HG03432 (cell line): ENCODE results near the gene HSFX2.
"Not testable (repeated sequence)": the region's sequence is repeated elsewhere in the genome, so short reads cannot be mapped to it uniquely, and the experiment has no call there.

Source experiments
- ATAC-seq: cut with Tn5 transposase; IDR thresholded peaks from one replicate; pipeline ENCODE4 v1.9.1; 2021; ENCODE audit warnings: mild to moderate bottlenecking, moderate library complexity; ENCODE audit not compliant: unreplicated experiment

The HSFX2 gene

DNA sequence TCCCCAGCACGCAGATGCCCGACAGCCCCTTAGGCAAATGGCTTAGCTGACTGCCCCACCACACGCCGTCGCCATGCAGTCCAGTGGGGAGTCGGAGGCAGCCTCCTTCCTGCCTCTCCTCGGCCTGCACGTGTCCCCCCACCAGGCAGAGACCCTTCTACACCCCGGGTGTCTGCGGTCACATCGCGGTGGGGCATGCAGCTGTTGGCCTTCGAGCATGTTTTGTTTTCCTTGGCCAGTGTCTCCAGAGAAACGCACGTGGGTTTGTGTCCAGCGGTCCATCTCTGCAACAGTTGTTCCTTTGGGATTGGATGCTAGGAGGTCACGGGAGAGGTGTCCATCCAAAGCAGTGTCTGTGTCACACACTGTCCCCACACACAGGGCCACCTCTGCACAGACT is at the start of gene HSFX2:
Gene HSFX2, minus strand, starts transcription at position 101 of the 400 bp plus-strand sequence. CDS start 614 bp downstream, outside the sequence.
- not testable (repeated sequence) for ATAC-seq

DNA sequence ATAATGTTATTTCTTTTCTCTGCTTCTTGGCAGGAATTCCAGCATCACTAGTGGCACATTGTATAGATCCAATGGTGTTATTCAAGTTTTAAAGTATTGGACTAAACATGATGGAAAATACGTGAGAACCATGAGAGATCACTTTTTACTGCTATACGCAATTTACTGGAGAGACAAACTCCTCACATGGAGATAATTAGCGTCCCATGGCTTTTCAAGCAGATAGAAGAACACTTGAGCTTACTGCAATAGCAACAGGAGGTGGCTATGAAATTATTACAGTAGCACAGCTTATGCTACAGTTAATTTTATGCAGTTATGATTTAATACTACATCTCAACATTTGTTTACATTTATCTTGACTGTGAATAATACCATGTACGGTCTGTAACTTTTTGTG is 48.4 kb upstream of the HSFX2 start:
- no peak for ATAC-seq

GRCh38 chrX:149641835-149642234 is 46.7 kb upstream of the HSFX2 start:
- no peak for ATAC-seq

DNA sequence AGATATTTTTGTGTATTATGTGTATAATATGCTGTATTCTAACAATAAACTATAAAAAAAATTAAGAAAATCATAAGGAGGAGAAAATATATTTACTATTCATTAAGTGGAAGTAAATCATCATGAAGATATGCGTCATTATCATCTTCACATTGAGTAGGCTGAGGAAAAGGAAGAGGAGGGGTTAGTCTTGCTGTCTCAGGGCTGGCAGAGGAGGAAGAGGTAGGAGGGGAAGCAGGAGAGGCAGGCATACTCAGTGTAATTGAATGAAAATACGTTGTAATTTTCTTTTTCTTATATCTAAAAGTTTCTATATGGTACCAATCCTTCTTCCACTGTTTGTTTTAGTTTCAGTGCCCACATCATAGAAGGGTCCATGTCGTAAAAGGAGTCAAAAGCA is 46.3 kb upstream of the HSFX2 start:
- no peak for ATAC-seq

DNA sequence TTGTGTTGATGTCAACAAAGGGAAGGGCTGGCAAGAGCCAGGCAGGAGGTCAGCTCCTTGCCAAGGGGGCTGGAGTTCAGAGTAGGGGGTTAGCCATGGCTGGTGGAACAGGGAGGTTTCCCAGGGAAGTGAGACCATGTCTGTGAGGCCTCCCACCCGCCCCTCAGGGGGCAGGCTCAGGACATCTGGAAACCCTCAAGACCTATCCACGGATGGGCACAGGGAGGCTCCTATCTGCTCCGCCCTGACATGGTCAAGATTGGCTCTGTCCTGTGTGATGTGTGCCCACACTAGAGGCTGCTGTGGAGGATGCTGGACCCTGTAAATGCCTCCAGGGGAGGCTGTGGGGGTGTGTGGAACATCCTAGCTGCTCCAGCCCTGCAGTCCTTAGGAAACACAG is 44.5 kb upstream of the HSFX2 start:
- no peak for ATAC-seq

GRCh38 chrX:149638860-149639259 is 43.7 kb upstream of the HSFX2 start:
- no peak for ATAC-seq

DNA sequence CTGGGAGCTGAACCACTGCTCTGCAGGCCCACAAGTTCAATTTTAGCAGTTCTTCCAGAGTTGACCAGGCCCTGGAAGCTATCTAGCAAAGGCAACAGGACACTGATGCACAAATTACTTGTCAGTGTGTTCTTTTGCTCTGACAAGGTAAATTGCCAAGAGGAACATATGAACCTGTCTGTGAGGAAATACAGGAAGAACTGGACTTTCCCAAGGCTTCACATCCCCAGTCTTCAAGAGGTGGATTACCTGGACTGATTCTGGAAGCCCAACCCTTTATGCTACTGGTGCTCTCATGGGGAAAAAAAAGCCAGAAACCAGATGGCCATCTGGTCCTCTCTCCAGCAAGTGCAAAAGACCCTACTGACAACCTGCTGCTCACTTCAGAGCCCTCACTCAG is 38.4 kb upstream of the HSFX2 start:
- ATAC-seq, result no peak

DNA sequence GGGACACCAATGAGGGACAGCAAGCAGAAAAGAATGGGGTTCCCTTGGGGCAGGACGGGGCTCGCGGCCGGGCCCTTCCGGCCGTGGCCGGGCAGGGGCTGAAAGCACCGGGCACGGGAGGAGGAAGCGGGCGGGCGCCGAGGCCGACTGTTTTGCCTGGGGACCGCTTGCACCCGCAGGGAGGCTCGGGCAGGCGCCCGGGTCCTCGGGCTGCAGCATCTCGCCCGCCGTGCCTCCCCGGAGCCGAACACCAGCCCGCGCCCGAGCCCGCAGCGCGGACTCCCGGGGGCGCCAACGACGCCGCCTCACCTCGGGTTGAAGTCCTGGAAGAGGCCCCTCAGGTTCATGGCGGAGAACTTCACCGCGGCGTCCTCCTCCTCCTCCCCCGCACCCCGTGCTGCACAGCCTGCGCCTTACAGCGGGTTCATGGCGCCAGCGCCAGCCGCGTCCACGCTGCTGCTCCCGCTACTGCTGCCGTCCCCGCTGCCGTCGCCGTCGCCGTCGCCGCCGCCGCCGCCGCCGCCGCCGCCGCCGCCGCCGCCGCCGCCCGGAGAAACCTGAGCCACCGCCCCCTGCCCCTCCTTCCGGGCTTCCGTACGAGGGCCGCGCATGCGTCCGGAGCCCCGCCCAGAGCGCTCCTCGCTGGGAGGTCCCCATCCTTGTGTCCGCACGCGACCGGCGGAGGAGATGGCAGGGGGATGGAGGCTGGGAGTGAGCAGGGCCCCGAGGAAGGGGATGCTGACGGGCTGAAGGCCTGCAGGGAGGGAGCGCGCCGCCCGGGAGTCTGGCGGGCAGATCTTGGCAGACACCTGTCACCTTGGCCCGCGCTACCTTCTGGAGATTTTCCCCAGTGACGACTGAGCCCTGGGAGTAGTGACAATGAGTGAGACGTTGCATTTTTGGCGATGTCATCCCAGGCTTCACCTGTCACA is 36.4 kb upstream of the HSFX2 start, which contains the start of gene TMEM185A:
Gene TMEM185A, minus strand, starts transcription at position 559 of the 932 bp plus-strand sequence. Its CDS starts 212 bp downstream, at position 347.
- ATAC-seq, result peak; percentile 95

DNA sequence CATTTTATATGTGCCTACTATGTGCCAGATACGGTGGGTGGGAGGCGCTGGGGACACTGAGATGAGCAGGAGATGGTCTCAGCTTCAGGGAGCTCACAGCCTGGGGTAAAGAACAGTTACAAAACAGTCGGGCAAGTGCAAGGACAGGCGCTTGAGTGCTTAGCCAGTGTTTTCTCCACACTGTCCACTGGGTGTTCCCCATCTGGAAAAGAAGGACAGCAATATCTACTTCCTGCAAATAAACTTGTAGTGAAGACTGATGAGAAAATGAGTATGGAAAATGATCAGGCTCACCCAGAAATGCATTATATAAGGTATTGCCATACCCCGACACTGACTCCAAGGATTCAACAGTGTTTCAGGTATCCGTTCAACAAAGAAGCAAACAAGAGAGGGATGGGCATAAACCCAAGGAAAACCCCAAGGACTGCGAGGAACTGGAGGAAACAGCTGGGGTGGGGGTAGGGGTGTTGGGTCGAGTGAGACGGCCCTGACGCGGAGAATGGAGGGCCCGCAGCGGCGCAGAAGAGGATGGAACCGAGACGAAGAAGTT is 35.6 kb upstream of the HSFX2 start:
- no peak for ATAC-seq

DNA sequence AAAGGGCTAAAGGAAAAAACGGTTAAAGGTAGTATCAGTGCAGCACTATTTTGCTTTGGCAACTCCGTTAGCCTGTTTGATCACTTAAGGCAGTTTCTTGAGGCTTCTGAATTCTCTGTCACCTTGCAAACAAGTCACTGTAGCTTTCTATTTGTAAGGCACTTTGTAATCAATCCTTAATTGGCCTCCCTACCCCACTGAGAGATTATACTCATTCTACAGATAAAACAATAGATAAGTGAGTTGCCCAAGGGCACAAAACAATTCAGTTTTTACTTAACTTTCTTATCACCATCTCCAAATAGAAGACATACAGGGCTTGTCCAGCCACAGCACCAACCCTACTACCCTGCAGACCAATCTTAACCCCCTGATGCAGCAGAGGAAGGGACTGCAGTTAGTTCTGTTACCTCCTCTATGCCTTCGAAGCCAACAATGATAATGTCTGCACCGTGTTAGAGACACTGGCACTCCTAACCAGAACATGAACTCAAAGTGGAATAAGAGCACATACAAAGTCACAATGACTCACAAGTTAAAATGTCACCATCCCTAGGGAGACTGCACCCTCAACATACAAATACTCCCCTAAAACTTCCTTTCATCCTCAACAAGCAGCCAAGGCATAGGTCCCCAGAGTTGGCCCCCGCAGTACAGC is 34.7 kb upstream of the HSFX2 start:
- ATAC-seq, result no peak

DNA sequence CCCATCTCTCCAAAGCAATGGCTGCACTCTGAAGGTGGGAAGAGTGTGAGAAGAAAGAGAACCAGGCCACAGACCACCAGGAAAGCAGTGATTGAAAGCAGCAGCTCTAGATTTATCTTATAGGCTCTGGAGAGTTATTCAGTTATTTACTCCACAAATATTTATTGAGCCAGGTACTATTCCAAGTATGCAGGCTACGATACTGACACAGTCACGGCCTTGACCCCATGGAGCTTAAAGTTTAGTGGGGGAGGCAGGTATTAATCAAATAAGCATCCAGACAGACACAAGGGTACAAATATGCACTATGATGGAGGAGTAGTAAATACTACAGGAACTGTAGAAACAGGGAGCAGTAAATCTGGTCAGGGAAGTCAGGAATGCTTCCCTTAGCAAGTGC is 33.7 kb upstream of the HSFX2 start:
- no peak for ATAC-seq

GRCh38 chrX:149628280-149628679 is 33.2 kb upstream of the HSFX2 start:
- no peak for ATAC-seq

DNA sequence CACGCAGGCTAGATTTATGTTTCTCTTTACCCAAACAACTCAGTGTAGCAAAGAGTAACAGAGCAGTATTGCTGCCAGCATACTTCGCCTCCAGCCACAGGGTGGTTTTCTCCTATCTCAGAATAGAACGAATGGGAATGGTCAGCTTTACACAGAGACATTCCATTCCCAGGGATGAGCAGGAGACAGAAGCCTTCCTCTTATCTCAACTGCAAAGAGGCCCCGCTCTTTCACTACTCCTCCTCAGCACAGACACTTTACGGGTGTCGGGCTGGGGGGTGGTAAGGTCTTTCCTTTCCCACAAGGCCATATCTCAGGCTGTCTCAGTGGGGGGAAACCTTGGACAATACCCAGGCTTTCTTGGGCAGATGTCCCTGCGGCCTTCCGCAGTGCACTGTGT is 31.7 kb upstream of the HSFX2 start:
- not testable (repeated sequence) for ATAC-seq

DNA sequence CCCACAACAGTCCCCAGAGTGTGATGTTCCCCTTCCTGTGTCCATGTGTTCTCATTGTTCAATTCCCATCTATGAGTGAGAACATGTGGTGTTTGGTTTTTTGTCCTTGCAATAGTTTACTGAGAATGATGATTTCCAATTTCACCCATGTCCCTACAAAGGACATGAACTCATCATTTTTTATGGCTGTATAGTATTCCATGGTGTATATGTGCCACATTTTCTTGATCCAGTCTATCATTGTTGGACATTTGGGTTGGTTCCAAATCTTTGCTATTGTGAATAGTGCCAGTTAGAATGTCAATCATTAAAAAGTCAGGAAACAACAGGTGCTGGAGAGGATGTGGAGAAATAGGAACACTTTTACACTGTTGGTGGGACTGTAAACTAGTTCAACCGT is 24.5 kb upstream of the HSFX2 start:
- not testable (repeated sequence) for ATAC-seq

DNA sequence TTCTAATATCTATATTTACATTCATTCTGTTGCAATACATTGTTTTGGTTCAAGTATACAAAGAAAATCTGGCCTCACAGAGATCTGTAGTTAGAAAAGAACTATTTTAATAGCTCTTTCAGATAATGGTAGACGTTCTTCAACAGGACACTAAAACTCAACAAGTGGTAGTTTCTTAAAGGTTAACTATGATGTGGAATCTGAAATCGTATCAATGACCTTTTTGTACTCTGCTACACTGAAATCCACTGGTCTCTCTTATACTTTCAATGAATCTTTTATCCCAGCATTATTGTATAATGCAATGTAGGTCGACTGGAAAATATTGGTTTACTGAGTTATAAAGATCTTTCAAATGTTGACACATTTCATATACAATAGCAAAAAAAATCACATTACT is 23.8 kb upstream of the HSFX2 start:
- ATAC-seq, result no peak

DNA sequence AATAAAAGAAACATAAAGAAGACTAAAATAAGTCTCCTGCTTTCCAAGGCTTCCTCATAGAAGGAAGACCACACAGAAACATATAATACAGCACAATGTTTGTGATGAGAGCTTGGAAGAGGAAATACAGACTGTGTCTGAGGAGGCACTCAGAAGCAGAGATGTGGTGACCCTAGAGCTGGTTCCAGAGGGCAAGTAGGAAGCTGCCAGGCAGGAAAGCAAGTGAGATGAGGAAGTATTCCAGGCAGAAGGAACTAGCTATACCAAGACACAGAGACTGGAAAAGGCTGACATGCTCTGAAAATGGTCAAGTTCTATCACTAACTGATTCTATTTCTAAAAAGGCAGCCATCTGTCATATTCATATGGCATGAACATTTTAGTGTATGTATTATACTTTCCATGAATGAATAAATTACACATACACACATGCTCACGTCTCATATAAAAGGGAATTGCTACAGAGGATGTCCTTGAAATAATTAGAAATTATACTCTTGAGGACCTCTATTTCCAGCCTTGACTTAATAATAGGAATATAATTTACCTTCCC is 16.6 kb upstream of the HSFX2 start:
- no peak for ATAC-seq

- no peak for ATAC-seq
These were observed 15.4 kb upstream of the HSFX2 start for GRCh38 chrX:149610511-149610910.

DNA sequence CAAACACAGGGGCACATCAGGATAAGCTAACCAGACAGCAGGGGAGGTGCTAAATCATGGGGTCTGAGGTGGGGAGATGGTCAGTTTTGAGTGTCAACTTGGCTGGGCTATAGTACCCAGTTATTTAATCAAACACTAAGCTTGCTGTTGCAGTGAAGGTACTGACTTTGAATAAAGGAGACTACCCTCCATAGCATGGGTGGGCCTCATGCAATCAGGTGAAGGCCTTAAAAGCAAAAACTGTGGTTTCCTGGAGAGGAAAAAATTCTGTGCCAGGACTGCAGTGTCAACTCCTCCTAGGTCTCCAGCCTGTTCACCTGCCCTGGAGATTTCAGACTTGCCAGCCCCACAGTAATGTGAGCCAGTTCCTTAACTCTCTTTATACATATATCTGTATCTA is 12.6 kb upstream of the HSFX2 start:
- no peak for ATAC-seq

DNA sequence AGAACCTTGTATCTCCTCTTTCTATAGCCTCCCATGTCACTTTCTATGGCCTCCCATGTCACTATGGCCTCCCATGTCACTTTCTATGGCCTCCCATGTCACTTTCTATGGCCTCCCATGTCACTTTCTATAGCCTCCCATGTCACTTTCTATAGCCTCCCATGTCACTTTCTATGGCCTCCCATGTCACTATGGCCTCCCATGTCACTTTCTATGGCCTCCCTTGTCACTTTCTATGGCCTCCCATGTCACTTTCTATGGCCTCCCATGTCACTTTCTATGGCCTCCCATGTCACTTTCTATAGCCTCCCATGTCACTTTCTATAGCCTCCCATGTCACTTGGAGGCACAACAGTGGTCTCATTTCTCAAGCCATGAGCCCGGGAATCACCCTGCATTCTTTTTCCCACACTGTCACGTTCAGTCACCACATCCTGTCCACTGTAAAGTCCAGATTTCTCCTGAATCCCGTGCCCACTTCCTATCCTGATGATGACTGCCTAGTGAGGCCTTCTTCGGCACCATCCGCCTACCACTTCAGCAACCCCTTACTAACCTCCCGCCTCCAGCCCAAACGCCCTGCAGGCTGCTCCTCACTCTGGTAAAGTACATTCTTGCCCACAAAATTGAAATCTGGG is 10.3 kb upstream of the HSFX2 start:
- ATAC-seq, result not testable (repeated sequence)

- ATAC-seq, result not testable (repeated sequence)
These were observed 3.5 kb upstream of the HSFX2 start for GRCh38 chrX:149598603-149599002.

DNA sequence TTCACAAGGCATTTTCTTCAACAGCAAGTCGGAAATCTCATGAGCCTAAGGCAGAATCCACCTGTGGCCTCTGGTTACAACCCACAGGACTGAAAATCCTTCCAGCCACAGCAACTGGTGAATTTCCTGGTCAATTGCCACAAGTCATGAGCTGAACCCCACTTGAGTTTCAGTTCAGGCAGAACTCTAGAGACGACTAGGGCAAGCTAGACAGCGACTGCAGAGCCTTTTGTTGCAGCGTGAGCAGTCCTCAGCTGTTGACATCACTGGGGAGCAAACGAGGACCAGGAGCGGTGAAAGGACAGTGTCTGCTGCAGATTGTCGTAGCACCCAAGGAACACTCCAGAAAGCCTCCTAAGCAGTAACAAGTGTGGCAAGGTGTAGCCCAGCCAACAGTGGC is 829 bp upstream of the HSFX2 start:
- not testable (repeated sequence) for ATAC-seq
